HUDEP-2 (cell line): Measurements from ENCODE around the gene SP3.

Source experiments
- DNase-seq, 76 experiments: peaks; one replicate each; lab custom pipeline; 2025; ENCODE audit not compliant: unreplicated experiment in 76 of 76; lab: John Stamatoyannopoulos, UW

Gene SP3

GRCh38 chr2:173997753-173998152, 32.6 kb upstream of the SP3 start:
- DNase-seq = no peak

- DNase-seq = peak in 2 of 76 experiments; percentile 1 to 5
These were observed 32.1 kb upstream of the SP3 start for GRCh38 chr2:173997269-173997668.

GRCh38 chr2:173996766-173997165, 31.6 kb upstream of the SP3 start:
- DNase-seq = no peak

GRCh38 chr2:173993459-173993858, 28.3 kb upstream of the SP3 start:
- DNase-seq = no peak

- DNase-seq = no peak
These were observed 26.8 kb upstream of the SP3 start for GRCh38 chr2:173991856-173992588.

GRCh38 chr2:173990970-173991819, 26.0 kb upstream of the SP3 start:
- no peak for DNase-seq

GRCh38 chr2:173990245-173990644, 25.1 kb upstream of the SP3 start:
- no peak for DNase-seq

- DNase-seq = no peak
These were observed 24.7 kb upstream of the SP3 start for GRCh38 chr2:173989884-173990215.

- DNase-seq = no peak
These were observed 24.1 kb upstream of the SP3 start for GRCh38 chr2:173989160-173989883.

GRCh38 chr2:173986805-173987204, 21.6 kb upstream of the SP3 start:
- DNase-seq = no peak

GRCh38 chr2:173985605-173985992, 20.4 kb upstream of the SP3 start:
- DNase-seq = no peak

- DNase-seq = no peak
These were observed 19.9 kb upstream of the SP3 start for GRCh38 chr2:173984866-173985604.

GRCh38 chr2:173983391-173983871, 18.3 kb upstream of the SP3 start:
- DNase-seq = no peak

- DNase-seq = no peak
These were observed 17.7 kb upstream of the SP3 start for GRCh38 chr2:173982918-173983317.

- no peak for DNase-seq
These were observed 17.1 kb upstream of the SP3 start for GRCh38 chr2:173982182-173982714.

GRCh38 chr2:173981520-173981919, 16.3 kb upstream of the SP3 start:
- no peak for DNase-seq

- no peak for DNase-seq
These were observed 14.7 kb upstream of the SP3 start for GRCh38 chr2:173979751-173980351.

GRCh38 chr2:173978447-173978846, 13.3 kb upstream of the SP3 start:
- no peak for DNase-seq

GRCh38 chr2:173972636-173973035, 7.5 kb upstream of the SP3 start:
- no peak for DNase-seq

GRCh38 chr2:173972165-173972564, 7.0 kb upstream of the SP3 start:
- DNase-seq = no peak
